ENCODE results near the gene ZNF235. TPM values are rescaled to one million over a fixed set of nuclear protein-coding genes. Genes with fewer than 3 reads are reported as not detected.

Gene ZNF235
- total RNA-seq, 1 donor from 2014 or later, result 14.5 TPM

GRCh38 chr19:44280916-44281315 is 23.9 kb downstream of the ZNF235 start:
- Mint-ChIP-seq H3K27me3 (no peaks in the 10 kb centered on the region), H3K9me3 (peaks cover 44% of the 10 kb centered on the region), H3K4me3 (no peak overlapping the region), H3K4me1 (no peaks in the 10 kb centered on the region), H3K36me3 (ENCODE audit: low read depth) (peaks cover 41% of the 10 kb centered on the region), H3K27ac (no peak overlapping the region)
- TF ChIP-seq CTCF (IDR thresholded peaks at IDR 0.05), result no peak
- ChIA-PET POLR2A (no interaction called here), CTCF (no interaction called here)
- intact Hi-C loops (cut with micrococcal nuclease), result no loop called here
- ATAC-seq (ENCODE audit: low read depth), result no peak
- no peak for DNase-seq

- Mint-ChIP-seq H3K4me3 (no peak overlapping the region), H3K36me3 (ENCODE audit: low read depth) (peaks cover 55% of the 10 kb centered on the region), H3K27me3 (no peaks in the 10 kb centered on the region), H3K27ac (no peak overlapping the region), H3K9me3 (peaks cover 48% of the 10 kb centered on the region), H3K4me1 (no peaks in the 10 kb centered on the region)
- ChIA-PET POLR2A (no interaction called here), CTCF (no interaction called here)
- no peak for TF ChIP-seq CTCF (IDR thresholded peaks at IDR 0.05)
- ATAC-seq (ENCODE audit: low read depth) (no peak), DNase-seq (no peak)
- intact Hi-C loops (cut with micrococcal nuclease), result no loop called here
Observed at GRCh38 chr19:44278181-44278690, 26.6 kb downstream of the ZNF235 start.

- H3K27ac Mint-ChIP-seq, result no peak overlapping the region
- no peak for ATAC-seq (ENCODE audit: low read depth)
- peaks cover 56% of the 10 kb centered on the region for H3K36me3 Mint-ChIP-seq (ENCODE audit: low read depth)
- H3K9me3 Mint-ChIP-seq, result peaks cover 50% of the 10 kb centered on the region
- H3K27me3 Mint-ChIP-seq, result no peaks in the 10 kb centered on the region
- H3K4me3 Mint-ChIP-seq, result no peak overlapping the region
- CTCF ChIA-PET, result no interaction called here
- intact Hi-C loops (cut with micrococcal nuclease), result no loop called here
- POLR2A ChIA-PET, result no interaction called here
- no peaks in the 10 kb centered on the region for H3K4me1 Mint-ChIP-seq
- no peak for TF ChIP-seq CTCF (IDR thresholded peaks at IDR 0.05)
- DNase-seq, result no peak
Observed at GRCh38 chr19:44277331-44277730, 27.5 kb downstream of the ZNF235 start.

GRCh38 chr19:44260695-44261446 is 44.0 kb downstream of the ZNF235 start:
- ChIA-PET POLR2A (interaction anchor here (1.1 kb wide), 1 partner anchor 48 kb away, joined by 3 read pairs; the partner anchor contains the start of gene ZNF227), CTCF (no interaction called here)
- H3K4me1 Mint-ChIP-seq, result peaks cover 11% of the 10 kb centered on the region
- no peak for TF ChIP-seq CTCF (IDR thresholded peaks at IDR 0.05)
- intact Hi-C loops (cut with micrococcal nuclease), result loop anchor here (1.0 kb wide), 1 partner anchor 43 kb away; no protein-coding TSS in a partner anchor
- no peaks in the 10 kb centered on the region for H3K27me3 Mint-ChIP-seq
- peaks cover 18% of the 10 kb centered on the region for H3K36me3 Mint-ChIP-seq (ENCODE audit: low read depth)
- H3K4me3 Mint-ChIP-seq, result peak overlapping the region; percentile 79
- H3K27ac Mint-ChIP-seq, result no peak overlapping the region
- H3K9me3 Mint-ChIP-seq, result peaks cover 25% of the 10 kb centered on the region
- DNase-seq (no peak), ATAC-seq (ENCODE audit: low read depth) (no peak)

- no peaks in the 10 kb centered on the region for H3K27me3 Mint-ChIP-seq
- intact Hi-C loops (cut with micrococcal nuclease), result loop anchor here (1.0 kb wide), 1 partner anchor 44 kb away; no protein-coding TSS in a partner anchor
- no peak for TF ChIP-seq CTCF (IDR thresholded peaks at IDR 0.05)
- CTCF ChIA-PET, result no interaction called here
- peaks cover 29% of the 10 kb centered on the region for H3K9me3 Mint-ChIP-seq
- H3K36me3 Mint-ChIP-seq (ENCODE audit: low read depth), result peaks cover 19% of the 10 kb centered on the region
- POLR2A ChIA-PET, result interaction anchor here (0.6 to 1.1 kb wide), 3 partner anchors 45 to 592 kb away, joined by 3 to 7 read pairs (median 3); partner anchors contain the start of genes ZNF227 and ZNF235
- H3K4me3 Mint-ChIP-seq, result peak overlapping the region; percentile 79
- peak overlapping the region; percentile 61 for H3K27ac Mint-ChIP-seq
- no peak for ATAC-seq (ENCODE audit: low read depth)
- peaks cover 11% of the 10 kb centered on the region for H3K4me1 Mint-ChIP-seq
- no peak for DNase-seq
Observed at GRCh38 chr19:44260343-44260681, 44.5 kb downstream of the ZNF235 start.

All from activated B cell treated with CpG ODN at 0.5 μM for 24 hours (primary cell).